ENCODE measurements around the gene USH2A.

DNA sequence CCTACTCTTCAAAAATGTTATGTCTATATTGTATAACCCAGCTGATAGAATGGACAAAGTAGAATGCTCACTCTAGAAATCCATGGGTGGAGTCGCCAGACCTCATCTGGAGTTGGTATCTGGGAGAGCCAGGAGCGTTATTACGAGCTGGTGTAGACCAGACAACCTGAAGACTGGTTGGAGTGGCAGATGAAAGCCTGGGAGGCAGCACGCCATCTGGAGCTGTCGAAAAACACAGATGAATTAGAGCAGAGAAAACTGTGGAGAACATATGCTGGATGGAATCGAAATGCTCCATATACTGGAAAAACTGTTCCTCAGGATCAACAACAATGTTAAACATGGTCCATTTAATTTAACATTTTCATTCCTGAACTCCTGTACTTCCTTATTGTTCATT, 522.6 kb downstream of the USH2A start:
- TF ChIP-seq HDGF (IDR thresholded peaks at IDR 0.05; ENCODE audit: borderline replicate concordance): no peak
- TF ChIP-seq ARNT (IDR thresholded peaks at IDR 0.05): no peak
- no peak for TF ChIP-seq BHLHE40 (IDR thresholded peaks at IDR 0.05; ENCODE audit: borderline replicate concordance)
- TF ChIP-seq FOXM1 (IDR thresholded peaks at IDR 0.05; ENCODE audit: borderline replicate concordance): no peak
- TF ChIP-seq, protein P1, sequence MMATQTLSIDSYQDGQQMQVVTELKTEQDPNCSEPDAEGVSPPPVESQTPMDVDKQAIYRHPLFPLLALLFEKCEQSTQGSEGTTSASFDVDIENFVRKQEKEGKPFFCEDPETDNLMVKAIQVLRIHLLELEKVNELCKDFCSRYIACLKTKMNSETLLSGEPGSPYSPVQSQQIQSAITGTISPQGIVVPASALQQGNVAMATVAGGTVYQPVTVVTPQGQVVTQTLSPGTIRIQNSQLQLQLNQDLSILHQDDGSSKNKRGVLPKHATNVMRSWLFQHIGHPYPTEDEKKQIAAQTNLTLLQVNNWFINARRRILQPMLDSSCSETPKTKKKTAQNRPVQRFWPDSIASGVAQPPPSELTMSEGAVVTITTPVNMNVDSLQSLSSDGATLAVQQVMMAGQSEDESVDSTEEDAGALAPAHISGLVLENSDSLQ (IDR thresholded peaks at IDR 0.05): no peak
- TF ChIP-seq L3MBTL2 (conservative IDR thresholded peaks at IDR 0.05): no peak
- no peak for TF ChIP-seq CTBP1 (IDR thresholded peaks at IDR 0.05; ENCODE audit: borderline replicate concordance)
- TF ChIP-seq FOXA1 (IDR thresholded peaks at IDR 0.05): no peak
- no peak for TF ChIP-seq FOXK2 (IDR thresholded peaks at IDR 0.05)
- TF ChIP-seq ZNF384 (IDR thresholded peaks at IDR 0.05): no peak
- TF ChIP-seq TARDBP (IDR thresholded peaks at IDR 0.05): no peak
- no peak for TF ChIP-seq SP1 (IDR thresholded peaks at IDR 0.05)
- no peak for TF ChIP-seq LEF1 (IDR thresholded peaks at IDR 0.05; ENCODE audit: borderline replicate concordance)

Data from HEK293T (cell line).